HG03097 (cell line): Measurements from ENCODE around the gene TPSG1.
"Not testable (repeated sequence)": the region's sequence is repeated elsewhere in the genome, so short reads cannot be mapped to it uniquely, and the experiment has no call there.

Experiments used
- ATAC-seq: cut with Tn5 transposase; IDR thresholded peaks from one replicate; pipeline ENCODE4 v1.9.1; 2021; ENCODE audit not compliant: unreplicated experiment, low FRiP score

Gene TPSG1

DNA sequence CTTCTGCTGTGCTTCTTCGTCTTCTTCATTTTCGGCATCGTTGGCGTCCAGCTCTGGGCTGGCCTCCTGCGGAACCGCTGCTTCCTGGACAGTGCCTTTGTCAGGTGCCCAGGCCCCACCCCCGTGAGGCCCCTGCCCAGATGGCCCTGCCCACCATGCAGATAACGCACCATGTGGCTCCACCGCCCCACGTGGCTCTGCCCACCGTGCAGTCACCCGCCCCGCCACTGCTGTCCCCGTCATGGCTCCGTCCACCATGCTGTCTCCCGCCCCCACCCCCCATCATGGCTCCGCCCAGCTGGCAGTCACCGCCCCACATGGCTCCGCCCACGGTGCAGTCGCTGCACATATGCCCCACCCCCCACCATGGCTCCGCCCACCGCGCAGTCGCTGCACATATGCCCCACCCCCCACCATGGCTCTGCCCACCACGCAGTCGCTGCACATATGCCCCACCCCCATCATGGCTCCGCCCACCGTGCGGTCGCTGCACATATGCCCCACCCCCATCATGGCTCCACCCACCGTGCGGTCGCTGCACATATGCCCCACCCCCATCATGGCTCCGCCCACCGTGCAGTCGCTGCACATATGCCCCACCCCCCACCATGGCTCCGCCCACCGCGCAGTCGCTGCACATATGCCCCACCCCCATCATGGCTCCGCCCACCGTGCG is 26.3 kb downstream of the TPSG1 start:
- ATAC-seq, result not testable (repeated sequence)

DNA sequence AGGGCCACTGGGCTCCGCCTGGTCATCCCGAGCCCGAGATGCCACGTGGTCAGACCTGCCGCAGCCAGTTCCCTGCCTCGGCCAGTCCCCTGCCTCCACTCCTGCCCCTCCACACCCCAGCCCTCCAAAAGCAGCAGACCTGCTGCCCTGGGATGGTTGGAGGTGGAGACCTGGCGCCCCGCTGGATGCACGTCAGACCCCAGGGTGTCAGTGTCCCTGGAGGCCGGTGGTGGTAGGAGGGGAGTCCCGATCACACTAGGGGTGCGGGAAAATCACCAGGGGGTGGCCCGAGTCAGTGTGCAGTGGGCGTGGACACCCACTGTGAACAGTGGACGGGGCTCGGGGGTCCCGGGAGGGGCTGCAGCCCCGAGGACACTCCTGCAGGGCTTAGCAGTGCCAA is 26.9 kb downstream of the TPSG1 start:
- ATAC-seq, result no peak

- no peak for ATAC-seq
These were observed 27.7 kb downstream of the TPSG1 start for GRCh38 chr16:1197237-1197866.

GRCh38 chr16:1196494-1196893 is 28.6 kb downstream of the TPSG1 start:
- no peak for ATAC-seq

- no peak for ATAC-seq
These were observed 29.7 kb downstream of the TPSG1 start for GRCh38 chr16:1195393-1195666.

DNA sequence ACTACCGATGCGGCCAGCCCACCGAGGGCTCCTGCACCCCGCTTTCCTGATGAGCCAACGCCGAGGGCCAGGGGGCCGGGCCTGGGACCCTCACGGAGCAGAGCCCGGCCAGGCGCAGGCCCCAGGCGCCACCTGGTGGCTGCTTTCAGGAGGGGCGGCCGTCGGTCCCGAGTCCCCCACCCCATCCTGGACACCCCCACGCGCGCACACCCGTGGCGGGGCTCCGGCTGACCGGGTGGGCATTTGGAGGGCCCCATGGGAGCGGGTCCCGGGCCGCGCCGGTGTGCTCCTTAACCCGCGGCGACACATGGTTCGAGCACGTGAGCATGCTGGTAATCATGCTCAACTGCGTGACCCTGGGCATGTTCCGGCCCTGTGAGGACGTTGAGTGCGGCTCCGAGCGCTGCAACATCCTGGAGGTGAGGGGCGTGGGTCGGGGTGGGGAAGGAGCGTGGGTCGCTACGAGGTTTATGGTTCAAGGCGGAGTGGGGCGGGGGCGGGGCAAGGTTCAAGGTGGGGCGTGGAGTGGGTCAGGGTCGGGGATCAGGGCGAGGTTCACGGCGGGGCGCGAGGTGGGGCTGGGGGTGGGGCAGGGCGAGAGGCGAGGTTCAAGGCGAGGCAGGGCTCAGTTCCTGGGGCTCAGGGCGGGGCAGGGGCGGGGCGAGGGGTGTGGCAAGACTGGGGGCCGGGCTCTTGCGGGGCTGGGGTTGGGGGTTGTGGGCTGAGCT is 30.2 kb downstream of the TPSG1 start:
- no peak for ATAC-seq

- ATAC-seq, result no peak
These were observed 31.1 kb downstream of the TPSG1 start for GRCh38 chr16:1193825-1194581.

DNA sequence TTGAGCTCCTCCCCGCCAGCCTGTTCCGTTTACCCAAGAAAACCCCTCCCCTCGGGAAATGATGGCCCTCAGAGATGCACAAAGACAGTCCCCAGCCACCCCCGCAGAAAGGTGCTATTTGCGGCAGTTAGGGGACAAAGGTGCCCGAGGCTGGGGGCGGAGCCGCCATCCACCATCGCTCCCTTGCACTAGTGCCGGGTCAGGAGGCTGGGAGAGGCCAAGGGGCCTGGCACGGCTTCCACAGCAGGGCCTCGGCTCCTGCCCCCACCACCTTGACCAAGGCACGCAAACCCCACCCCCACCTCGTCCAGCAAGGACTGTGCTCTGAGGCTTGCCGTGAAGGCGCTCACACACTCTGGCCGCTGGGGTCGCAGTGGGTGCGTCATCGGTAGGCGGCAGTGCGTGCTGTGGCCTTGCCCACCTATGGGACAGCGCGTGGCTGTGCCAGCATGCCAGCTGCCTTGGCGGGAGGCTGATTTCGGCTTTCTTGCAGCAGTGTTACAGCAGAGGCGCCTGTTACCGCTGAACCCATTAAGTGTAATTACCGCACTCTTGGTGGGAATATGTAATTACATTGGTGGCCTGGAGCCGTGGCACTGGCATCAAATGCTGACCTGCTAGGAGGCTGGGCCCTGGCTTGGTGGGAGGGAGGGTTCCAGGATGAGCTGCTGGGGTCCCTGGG is 31.8 kb downstream of the TPSG1 start:
- ATAC-seq, result no peak

- ATAC-seq, result no peak
These were observed 32.5 kb downstream of the TPSG1 start for GRCh38 chr16:1192384-1193073.

- ATAC-seq, result not testable (repeated sequence)
These were observed 34.3 kb downstream of the TPSG1 start for GRCh38 chr16:1190789-1191188.

DNA sequence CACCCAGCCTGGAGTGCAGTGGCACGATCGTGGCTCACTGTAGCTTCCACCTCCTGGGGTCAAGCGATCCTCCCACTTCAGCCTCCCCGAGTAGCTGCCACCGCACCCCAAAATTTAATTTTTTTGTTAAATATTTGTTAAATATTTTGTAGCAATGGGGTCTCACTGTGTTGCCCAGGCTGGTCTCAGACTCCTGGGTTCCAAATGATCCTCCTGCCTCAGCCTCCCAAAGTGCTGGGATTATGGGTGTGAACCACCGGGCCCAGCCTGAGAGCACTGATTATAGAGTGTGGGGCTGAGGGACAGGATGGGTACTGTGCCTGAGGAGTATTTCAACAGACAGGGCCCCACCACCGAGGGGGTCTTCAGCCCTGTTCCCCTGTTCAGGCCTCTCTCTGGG is 35.6 kb downstream of the TPSG1 start:
- ATAC-seq, result no peak

- no peak for ATAC-seq
These were observed 36.5 kb downstream of the TPSG1 start for GRCh38 chr16:1188432-1189189.

DNA sequence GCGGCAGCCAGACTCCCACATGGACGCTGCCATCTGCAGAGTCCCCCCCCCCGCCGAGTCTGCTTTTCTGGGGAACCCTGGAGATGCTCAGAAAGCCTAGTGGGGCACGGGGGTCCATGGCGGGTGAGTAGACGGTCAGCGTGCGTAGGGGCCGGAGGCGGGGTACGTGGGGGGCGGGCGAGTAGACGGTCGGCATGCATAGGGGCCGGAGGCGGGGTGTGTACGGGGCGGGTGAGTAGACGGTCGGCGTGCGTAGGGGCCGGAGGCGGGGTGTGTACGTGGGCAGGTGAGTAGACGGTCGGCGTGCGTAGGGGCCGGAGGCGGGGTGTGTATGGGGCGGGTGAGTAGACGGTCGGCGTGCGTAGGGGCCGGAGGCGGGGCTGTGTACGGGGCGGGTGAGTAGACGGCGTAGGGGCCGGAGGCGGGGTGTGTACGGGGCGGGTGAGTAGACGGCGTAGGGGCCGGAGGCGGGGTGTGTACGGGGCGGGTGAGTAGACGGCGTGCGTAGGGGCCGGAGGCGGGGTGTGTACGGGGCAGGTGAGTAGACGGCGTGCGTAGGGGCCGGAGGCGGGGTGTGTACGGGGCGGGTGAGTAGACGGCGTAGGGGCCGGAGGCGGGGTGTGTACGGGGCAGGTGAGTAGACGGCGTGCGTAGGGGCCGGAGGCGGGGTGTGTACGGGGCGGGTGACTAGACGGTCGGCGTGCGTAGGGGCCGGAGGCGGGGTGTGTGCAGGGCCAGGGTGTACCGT is 39.4 kb downstream of the TPSG1 start:
- ATAC-seq, result not testable (repeated sequence)

DNA sequence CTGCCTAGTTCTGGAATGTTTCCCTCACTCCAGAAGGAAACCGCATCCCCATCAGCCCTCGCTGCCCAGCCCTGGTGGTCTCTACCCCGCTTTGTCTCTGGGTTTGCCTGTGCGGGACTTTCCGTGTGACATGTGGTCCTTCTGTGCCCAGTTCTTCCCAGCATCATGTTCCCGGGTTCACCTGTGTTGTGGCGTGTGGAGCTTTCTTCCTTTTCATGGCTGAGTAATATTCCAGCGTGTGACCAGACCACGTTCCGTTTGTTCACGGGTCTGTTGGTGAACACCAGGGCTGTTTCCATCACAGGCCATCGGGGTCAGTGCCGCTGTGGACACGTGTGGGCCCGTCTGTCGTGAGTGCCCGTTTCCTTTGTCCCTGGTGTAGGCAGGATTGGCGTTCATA is 40.1 kb downstream of the TPSG1 start:
- ATAC-seq, result no peak

GRCh38 chr16:1184156-1184868 is 40.8 kb downstream of the TPSG1 start:
- ATAC-seq, result no peak

DNA sequence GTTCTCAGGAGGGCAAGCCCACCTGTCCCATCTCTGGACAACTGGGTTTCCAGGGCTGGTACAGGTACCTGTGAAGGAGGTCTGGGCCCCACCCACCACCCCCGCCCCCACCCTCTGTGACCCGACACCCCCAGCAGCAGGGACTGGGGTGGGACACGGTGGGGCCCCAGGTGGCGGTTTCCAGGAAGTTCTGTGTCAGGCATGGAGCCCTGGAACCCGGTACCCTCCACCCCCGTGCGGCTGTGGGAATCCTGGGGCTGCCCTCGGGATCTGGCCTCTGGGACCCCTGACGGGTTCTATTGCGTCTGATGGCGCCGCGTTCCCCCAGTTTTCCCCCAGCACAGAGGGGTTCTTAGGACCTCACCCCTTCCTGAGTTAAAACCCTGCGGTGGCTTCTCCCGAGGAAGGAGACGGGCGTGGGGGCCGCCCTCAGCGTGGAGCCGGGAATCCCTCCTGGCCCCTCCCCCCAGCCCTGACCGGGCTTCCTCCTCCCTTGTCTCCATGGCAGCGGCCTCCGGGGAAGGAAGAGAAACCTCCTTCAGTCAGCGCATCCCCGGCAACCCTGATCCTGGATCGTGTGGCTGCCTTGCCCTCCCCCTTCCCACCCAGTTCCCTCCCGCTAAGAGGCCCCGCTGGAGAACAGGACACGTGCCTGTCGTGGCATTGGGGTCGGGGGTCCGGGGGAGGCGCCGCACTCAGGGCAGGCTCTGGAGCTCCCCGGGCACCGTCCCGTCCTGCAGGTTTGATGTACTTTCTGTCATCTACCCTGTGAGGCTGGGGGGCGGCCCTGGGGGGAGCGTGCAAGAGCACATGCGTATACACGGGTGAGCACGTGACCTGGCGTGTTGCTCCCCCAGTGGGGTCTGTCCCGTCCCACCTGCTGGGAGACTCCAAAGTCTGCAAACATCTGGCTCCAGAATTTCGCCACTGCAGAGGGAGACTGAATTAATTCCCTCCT is 41.8 kb downstream of the TPSG1 start:
- ATAC-seq, result no peak

- ATAC-seq, result no peak
These were observed 42.8 kb downstream of the TPSG1 start for GRCh38 chr16:1182316-1182671.
